NCI-H2227 (cell line): ENCODE measurements around the gene MMP15.
"Not testable (repeated sequence)": the region's sequence is repeated elsewhere in the genome, so short reads cannot be mapped to it uniquely, and the experiment has no call there.

ENCODE experiments used
- DNase-seq: peaks from one replicate; lab custom pipeline; 2025; ENCODE audit not compliant: unreplicated experiment; lab: John Stamatoyannopoulos, UW

The MMP15 gene

DNA sequence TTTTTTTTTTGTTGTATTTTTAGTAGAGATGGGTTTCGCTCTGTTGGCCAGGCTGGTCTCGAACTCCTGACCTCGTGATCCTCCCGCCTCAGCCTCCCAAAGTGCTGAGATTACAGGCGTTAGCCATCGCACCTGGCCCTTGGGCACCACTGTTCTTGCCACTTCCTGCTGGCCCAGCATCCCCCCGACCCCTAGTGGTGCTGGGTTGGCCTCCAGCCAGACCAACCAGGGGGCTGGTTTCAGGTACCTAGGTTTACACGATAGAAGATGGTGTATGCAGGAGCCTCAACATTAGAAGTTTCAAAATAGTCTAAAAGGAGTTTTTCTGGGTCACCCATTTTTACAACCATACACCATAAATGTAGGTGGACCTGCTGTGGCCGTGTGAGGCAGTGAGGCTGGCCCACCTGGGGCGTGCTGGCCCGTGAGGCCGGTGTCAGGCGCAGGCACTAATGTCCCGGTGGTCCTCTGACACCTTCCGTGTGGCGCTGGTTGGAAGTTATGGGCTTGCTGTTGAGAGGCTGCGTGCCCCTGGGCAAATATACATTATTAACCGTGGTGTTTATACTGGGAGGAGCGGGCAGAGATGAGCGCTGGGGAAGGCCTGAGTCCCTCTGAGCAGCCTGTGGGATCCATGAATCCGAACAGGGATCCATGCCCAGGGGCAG, 60.2 kb downstream of the MMP15 start:
- DNase-seq = no peak

DNA sequence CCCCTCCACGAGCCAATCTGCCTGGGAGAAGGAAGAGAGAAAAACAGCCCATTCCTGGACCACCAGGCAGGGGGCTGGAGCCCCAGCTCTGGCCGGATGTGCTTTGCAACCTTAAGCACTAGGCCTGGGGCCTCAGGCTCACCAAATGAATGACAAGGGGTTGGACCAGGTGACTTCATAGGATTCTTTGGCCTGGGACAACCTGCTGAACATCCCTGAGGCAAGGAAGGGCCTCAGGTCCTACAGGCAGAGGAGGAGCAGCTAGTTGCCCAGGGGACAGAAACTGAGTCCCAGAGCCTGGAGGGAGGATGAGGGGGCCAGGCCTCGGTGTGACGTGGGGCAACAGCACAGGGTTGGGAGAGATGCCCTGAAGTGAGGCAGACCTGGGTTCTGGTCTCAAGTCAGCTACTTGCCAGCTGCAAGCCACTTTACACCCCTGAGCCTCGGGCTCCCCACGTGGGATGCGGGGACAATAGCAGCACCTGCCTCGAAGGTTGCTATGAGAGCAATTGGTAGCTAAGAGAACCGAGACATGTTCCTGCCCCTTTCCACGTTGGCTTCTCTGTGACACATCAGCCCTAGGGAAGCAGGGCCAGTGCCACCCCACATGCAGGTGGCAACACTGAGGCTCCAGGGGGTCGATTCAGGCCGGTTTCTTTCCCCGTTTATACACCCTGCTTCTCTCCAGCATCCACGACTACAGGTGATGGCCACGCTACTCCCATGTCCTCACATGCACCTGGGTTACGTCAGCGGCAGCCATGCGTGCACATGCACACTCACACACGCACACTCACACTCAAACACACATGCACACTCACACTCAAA, 61.0 kb downstream of the MMP15 start:
- DNase-seq = no peak

DNA sequence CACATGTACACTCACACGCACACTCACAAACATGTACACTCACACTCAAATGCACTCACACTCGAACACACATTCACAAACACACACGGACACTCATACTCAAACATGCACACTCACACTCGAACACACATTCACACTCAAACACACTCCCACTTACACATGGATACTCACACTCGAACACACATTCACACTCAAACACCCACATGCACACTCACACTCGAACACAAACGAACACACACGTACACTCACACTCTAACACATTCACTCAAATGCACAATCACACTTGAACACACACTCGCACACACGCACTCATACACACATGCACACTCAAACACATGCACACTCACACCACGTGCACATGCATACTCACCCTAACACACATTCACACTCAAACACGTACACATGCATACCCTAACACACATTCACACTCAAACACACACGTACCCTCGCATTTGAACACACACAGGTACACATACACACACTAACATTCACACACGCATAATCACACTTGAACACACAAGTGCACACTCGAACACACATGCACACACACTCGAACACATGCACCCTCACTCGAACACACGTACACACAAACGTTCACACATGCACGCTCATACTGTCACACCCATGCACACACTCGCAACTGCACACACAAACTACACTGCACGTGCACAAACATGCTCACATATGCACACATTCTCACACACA, 61.8 kb downstream of the MMP15 start:
- DNase-seq = no peak

DNA sequence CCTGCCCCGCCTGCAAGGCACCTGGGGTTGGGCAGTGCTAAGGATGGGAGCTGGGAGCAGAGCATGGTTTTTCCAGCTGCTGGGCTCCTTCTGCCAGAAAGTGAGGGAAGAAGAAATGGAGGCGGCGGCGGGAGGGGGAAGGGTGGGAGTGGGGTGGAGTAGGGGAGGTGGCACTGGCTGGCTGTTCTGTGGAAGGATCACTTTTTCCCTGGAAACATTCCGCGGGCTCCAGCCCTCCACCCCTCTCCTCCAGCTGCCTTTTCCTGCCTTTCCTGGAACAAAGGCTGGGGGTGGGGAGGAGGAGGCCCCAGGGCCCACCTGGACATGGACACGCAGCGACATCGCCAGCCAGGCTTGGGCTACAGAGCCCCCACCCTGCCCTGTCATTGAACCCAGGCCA, 62.5 kb downstream of the MMP15 start:
- DNase-seq = no peak

DNA sequence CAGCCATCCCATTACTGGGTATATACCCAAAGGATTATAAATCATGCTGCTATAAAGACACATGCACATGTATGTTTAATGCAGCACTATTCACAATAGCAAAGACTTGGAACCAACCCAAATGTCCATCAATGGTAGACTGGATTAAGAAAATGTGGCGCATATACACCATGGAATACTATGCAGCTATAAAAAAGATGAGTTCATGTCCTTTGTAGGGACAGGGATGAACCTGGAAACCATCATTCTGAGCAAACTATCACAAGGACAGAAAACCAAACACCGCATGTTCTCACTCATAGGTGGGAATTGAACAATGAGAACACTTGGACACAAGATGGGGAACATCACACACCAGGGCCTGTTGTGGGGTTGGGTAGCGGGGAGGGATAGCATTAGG, 64.8 kb downstream of the MMP15 start:
- not testable (repeated sequence) for DNase-seq

DNA sequence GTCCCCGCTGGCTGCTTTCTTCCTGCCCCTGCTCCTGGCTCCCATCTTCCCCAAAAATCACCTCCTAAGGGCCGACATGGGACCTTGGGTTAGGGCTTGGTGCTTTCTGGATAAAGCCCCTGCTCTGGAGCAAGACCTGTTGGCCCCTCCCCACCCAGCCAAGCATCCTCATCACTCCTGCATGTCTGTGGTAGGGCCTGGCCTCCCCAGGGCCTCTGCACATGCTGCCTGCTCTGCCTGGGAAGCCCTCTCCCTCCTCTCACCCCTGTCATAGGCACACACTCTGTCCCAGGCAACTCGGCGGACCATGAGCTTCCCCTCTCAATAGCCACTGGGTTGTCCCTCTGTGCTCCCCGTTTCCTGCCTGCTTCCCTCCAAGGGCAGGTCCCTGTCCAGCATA, 68.5 kb downstream of the MMP15 start:
- no peak for DNase-seq

DNA sequence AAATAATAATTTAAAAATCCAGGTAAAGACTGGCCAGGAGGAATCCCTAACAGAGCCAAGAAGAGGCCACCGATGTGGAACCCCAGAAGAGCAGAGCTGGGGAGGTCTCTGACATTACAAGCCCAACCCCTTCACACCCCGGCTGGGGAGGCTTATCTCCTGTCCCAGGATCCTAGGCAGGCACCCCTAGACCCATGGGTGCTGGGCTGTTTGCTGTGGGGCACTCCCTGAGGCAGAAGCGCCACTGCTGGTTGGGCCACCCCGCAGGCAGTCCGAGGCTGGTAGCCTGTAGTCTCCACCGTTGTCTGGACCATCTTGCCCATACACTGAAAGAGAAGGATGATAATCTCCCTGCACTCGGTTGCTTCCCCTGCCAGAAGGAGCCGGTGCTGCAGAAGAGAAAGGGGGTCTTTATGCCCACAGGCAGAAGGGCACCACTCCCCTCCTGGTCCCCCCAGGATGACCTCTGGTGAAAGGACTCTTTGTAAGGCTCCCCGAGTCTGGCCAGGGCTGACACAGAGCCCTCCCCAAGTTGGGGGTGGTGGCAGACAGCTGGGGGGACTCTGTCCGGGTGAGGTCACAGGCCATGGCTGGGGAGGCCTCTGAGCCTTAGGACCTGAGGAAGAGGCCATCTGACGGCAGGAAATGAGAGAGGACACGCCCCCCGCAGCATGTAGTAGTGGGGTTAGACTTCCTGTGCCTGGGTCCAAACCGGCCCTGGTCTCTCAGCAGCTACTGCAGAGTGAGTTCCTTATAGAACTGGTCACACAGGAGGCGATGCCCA, 69.4 kb downstream of the MMP15 start:
- no peak for DNase-seq

DNA sequence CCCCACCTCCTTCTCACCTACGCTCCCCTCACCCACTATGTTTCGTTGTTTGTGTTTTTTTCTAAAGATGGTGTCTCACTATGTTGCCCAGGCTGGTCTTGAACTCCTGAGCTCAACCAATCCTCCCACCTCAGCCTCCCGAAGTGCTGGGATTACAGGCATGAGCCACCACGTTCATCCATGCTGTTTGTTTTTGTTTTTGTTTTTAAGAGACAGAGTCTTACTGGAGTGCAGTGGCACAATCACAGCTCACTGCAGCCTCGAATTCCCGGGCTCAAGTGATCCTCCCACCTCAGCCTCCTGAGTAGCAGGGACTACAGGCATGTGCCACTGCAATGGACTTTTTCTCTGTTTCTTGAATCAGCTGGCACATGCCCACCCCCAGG, 70.0 kb downstream of the MMP15 start:
- not testable (repeated sequence) for DNase-seq

DNA sequence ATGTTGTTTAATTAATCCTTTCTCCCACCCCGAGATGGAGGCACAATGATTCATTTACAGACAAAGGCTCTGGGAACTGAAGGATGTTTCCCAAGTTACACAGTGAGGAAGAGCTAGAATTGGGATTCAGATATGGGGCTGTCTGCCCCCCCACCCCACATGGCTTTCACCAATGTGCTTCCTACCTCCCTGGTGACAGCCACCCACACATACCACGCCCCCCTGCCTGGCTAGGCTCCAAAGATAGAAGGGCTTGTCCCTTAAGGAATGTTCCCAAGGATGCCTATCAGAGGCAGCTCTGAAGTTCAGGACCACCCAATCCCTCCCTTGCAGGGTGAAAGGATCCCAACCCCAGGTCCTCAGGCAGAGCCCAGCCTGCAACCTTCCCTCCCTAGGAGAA, 70.7 kb downstream of the MMP15 start:
- no peak for DNase-seq
